Astrocyte (in vitro differentiated cells and primary cell): ENCODE results near the gene KCNK2. TPM values are rescaled to one million over a fixed set of nuclear protein-coding genes. Genes with fewer than 3 reads are reported as not detected.

ENCODE experiments used
- DNase-seq: peaks from one replicate; pipeline ENCODE4 v3.0.0-alpha.2; 2010; ENCODE audit warnings: low read depth
- FAIRE-seq: peaks from 2 replicates; lab custom pipeline; 2011; peaks lifted over from hg19 to GRCh38; lab: Jason Lieb, UNC
- H2AFZ ChIP-seq: 2 replicates; pipeline ENCODE4 v1.6.0; 2012; ENCODE audit warnings: low read depth, low read length, inconsistent platforms
- H3K27ac ChIP-seq: 2 replicates; pipeline ENCODE4 v1.5.1; 2011; ENCODE audit warnings: low read depth, low read length, inconsistent platforms
- H3K27me3 ChIP-seq: 2 replicates; pipeline ENCODE4 v1.6.0; 2011; ENCODE audit warnings: low read length, inconsistent platforms; ENCODE audit not compliant: insufficient read depth
- H3K36me3 ChIP-seq: 2 replicates; pipeline ENCODE4 v1.5.1; 2011; ENCODE audit warnings: low read length, inconsistent platforms; ENCODE audit not compliant: insufficient read depth
- H3K4me1 ChIP-seq: 2 replicates; pipeline ENCODE4 v1.5.1; 2011; ENCODE audit warnings: low read length, inconsistent platforms; ENCODE audit not compliant: insufficient read depth
- H3K4me2 ChIP-seq: 2 replicates; pipeline ENCODE4 v1.6.0; 2012; ENCODE audit warnings: low read length, inconsistent platforms
- H3K4me3 ChIP-seq: 2 replicates; pipeline ENCODE4 v1.5.1; 2011; ENCODE audit warnings: low read depth, mild to moderate bottlenecking, low read length, inconsistent platforms; ENCODE audit not compliant: insufficient read depth
- H3K79me2 ChIP-seq: 2 replicates; pipeline ENCODE4 v1.6.0; 2012; ENCODE audit warnings: mild to moderate bottlenecking, low read length, inconsistent platforms; ENCODE audit not compliant: insufficient read depth
- H3K9ac ChIP-seq: 2 replicates; pipeline ENCODE4 v1.6.0; 2012; ENCODE audit warnings: mild to moderate bottlenecking, low read length, inconsistent platforms
- H3K9me3 ChIP-seq: 2 replicates; pipeline ENCODE4 v1.5.1; 2012; ENCODE audit warnings: low read depth, mild to moderate bottlenecking, low read length, inconsistent platforms; ENCODE audit not compliant: insufficient read depth
- H4K20me1 ChIP-seq: 2 replicates; pipeline ENCODE4 v1.6.0; 2012; ENCODE audit warnings: low read length, inconsistent platforms; ENCODE audit not compliant: insufficient read depth
- H3K27ac Mint-ChIP-seq: one replicate; pipeline ENCODE4 v1.8.0; 2021; ENCODE audit warnings: mild to moderate bottlenecking, mixed read lengths; ENCODE audit not compliant: unreplicated experiment
- H3K27me3 Mint-ChIP-seq: one replicate; pipeline ENCODE4 v1.8.0; 2021; ENCODE audit warnings: low read depth, mixed read lengths; ENCODE audit not compliant: unreplicated experiment
- H3K36me3 Mint-ChIP-seq: one replicate; pipeline ENCODE4 v1.8.0; 2021; ENCODE audit warnings: low read depth, mixed read lengths; ENCODE audit not compliant: unreplicated experiment
- H3K4me1 Mint-ChIP-seq: one replicate; pipeline ENCODE4 v1.8.0; 2021; ENCODE audit warnings: low read depth, mixed read lengths; ENCODE audit not compliant: unreplicated experiment
- H3K4me3 Mint-ChIP-seq: one replicate; pipeline ENCODE4 v1.8.0; 2021; ENCODE audit warnings: mild to moderate bottlenecking, moderate library complexity, mixed read lengths; ENCODE audit not compliant: unreplicated experiment
- H3K9me3 Mint-ChIP-seq: one replicate; pipeline ENCODE4 v1.8.0; 2021; ENCODE audit warnings: mild to moderate bottlenecking, mixed read lengths; ENCODE audit not compliant: unreplicated experiment
- EZH2 ChIP-seq: IDR thresholded peaks from 2 replicates; pipeline ENCODE4 v1.6.1; 2012; ENCODE audit warnings: mild to moderate bottlenecking, low read length, inconsistent platforms; ENCODE audit not compliant: insufficient read depth
- total RNA-seq: library from RNA; stranded (reverse); gene quantifications from 2 replicates; pipeline ENCODE4 v1.2.1, GENCODE V29; 2021
- TF ChIP-seq, protein P1 (sequence below): IDR thresholded peaks from 2 replicates; pipeline ENCODE4 v1.5.1; 2011; ENCODE audit warnings: low read depth, mild to moderate bottlenecking, inconsistent platforms, low read length, moderate library complexity; ENCODE audit not compliant: insufficient read depth

Gene KCNK2
- total RNA-seq, 1 donor from 2014 or later: 0.16 TPM

DNA sequence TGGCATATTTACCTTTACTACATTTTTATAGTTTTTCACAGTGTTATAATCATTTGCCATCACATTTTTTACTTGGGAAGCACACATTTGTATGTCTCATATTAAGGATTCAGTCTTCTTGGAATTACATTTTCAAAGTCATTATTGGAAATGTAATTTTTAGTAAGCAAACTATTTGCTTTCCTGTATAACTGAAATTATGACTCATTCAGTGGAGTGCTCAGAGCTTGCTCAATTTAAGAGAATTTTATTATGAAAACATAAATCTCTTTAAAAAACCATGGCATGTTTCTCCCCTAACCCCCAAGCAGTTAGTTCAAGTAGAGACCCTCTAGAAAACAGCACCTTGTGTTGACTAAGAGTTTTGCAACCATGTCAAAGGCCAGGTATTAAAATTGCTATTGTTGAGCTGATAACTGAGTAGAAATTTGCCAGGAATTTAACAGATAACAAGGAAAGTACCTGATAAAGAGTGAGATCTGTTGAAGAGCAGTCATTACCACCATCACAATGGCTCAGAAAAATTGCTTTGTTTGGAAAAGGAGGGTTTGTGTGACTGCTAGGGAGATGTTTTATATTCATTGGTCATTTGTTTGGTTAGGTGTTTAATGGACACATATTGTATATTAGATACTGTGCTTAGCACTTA, 105.9 kb downstream of the KCNK2 start:
- no peak overlapping the region for H3K27ac ChIP-seq
- no peak overlapping the region for H2AFZ ChIP-seq
- H3K4me3 ChIP-seq: no peak overlapping the region
- no peaks in the 10 kb centered on the region for H3K27me3 ChIP-seq
- no peaks in the 10 kb centered on the region for H3K4me1 ChIP-seq
- H3K36me3 Mint-ChIP-seq: no peaks in the 10 kb centered on the region
- H3K4me3 Mint-ChIP-seq: no peak overlapping the region
- no peaks in the 10 kb centered on the region for H3K79me2 ChIP-seq
- H3K9me3 Mint-ChIP-seq: peaks cover 3% of the 10 kb centered on the region
- H3K4me2 ChIP-seq: no peak overlapping the region
- H3K27me3 Mint-ChIP-seq: no peaks in the 10 kb centered on the region
- TF ChIP-seq, protein P1, sequence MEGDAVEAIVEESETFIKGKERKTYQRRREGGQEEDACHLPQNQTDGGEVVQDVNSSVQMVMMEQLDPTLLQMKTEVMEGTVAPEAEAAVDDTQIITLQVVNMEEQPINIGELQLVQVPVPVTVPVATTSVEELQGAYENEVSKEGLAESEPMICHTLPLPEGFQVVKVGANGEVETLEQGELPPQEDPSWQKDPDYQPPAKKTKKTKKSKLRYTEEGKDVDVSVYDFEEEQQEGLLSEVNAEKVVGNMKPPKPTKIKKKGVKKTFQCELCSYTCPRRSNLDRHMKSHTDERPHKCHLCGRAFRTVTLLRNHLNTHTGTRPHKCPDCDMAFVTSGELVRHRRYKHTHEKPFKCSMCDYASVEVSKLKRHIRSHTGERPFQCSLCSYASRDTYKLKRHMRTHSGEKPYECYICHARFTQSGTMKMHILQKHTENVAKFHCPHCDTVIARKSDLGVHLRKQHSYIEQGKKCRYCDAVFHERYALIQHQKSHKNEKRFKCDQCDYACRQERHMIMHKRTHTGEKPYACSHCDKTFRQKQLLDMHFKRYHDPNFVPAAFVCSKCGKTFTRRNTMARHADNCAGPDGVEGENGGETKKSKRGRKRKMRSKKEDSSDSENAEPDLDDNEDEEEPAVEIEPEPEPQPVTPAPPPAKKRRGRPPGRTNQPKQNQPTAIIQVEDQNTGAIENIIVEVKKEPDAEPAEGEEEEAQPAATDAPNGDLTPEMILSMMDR: no peak
- no peak for TF ChIP-seq EZH2
- no peaks in the 10 kb centered on the region for H3K36me3 ChIP-seq
- DNase-seq (no peak), FAIRE-seq (no peak)
- H3K9me3 ChIP-seq: no peaks in the 10 kb centered on the region
- H3K27ac Mint-ChIP-seq: no peak overlapping the region
- peaks cover 3% of the 10 kb centered on the region for H3K4me1 Mint-ChIP-seq
- H3K9ac ChIP-seq: no peak overlapping the region
- no peaks in the 10 kb centered on the region for H4K20me1 ChIP-seq

GRCh38 chr1:215192306-215192705, 109.8 kb downstream of the KCNK2 start:
- Mint-ChIP-seq H3K27me3 (no peaks in the 10 kb centered on the region), H3K36me3 (no peaks in the 10 kb centered on the region), H3K27ac (no peak overlapping the region), H3K9me3 (peaks cover 3% of the 10 kb centered on the region), H3K4me1 (peaks cover 3% of the 10 kb centered on the region), H3K4me3 (no peak overlapping the region)
- Histone ChIP-seq H4K20me1 (no peaks in the 10 kb centered on the region), H3K4me2 (peak overlapping the region; percentile 36), H2AFZ (no peak overlapping the region), H3K79me2 (no peaks in the 10 kb centered on the region), H3K9ac (no peak overlapping the region), H3K27ac (no peak overlapping the region), H3K4me3 (no peak overlapping the region), H3K27me3 (no peaks in the 10 kb centered on the region), H3K9me3 (no peaks in the 10 kb centered on the region), H3K36me3 (no peaks in the 10 kb centered on the region), H3K4me1 (no peaks in the 10 kb centered on the region)
- TF ChIP-seq, protein P1: no peak
- TF ChIP-seq EZH2: no peak
- DNase-seq (peak; percentile 84), FAIRE-seq (no peak)

DNA sequence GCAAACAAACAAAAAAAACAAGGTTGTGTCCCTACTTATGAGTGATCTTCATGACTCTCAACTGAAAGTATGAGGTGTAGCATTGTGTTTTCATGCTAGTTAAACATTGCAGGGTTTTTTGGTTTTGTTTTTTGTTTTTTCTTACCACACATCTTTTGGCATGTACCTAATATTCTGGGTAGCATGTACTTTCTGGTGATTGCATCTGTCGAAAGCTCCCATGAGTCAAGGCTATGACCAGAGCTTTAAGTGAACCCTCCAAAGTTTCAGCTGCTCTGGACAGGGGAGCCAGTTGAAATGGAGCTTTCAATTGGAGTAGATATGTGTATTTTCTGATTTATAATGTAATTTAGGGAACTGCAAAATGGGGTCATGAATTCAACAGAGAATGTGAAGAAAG, 115.5 kb downstream of the KCNK2 start:
- no peaks in the 10 kb centered on the region for H3K9me3 Mint-ChIP-seq
- no peak overlapping the region for H3K27ac ChIP-seq
- H3K79me2 ChIP-seq: no peaks in the 10 kb centered on the region
- H3K4me2 ChIP-seq: no peak overlapping the region
- no peak overlapping the region for H2AFZ ChIP-seq
- H3K9ac ChIP-seq: no peak overlapping the region
- H3K27ac Mint-ChIP-seq: no peak overlapping the region
- no peaks in the 10 kb centered on the region for H3K4me1 Mint-ChIP-seq
- no peaks in the 10 kb centered on the region for H3K9me3 ChIP-seq
- H3K27me3 Mint-ChIP-seq: no peaks in the 10 kb centered on the region
- H4K20me1 ChIP-seq: no peaks in the 10 kb centered on the region
- H3K27me3 ChIP-seq: no peaks in the 10 kb centered on the region
- no peak for DNase-seq
- H3K4me3 Mint-ChIP-seq: no peak overlapping the region
- H3K4me1 ChIP-seq: no peaks in the 10 kb centered on the region
- FAIRE-seq: no peak
- no peak overlapping the region for H3K4me3 ChIP-seq
- H3K36me3 Mint-ChIP-seq: no peaks in the 10 kb centered on the region
- TF ChIP-seq, protein P1: no peak
- TF ChIP-seq EZH2: no peak
- H3K36me3 ChIP-seq: no peaks in the 10 kb centered on the region
